Uterus (tissue), 4 donors: ENCODE measurements around the gene LBR. TPM values are rescaled to one million over a fixed set of nuclear protein-coding genes. Genes with fewer than 3 reads are reported as not detected.

Source experiments
- DNase-seq, 2 donors: peaks; one replicate each; pipeline ENCODE4 v3.0.0-alpha.2; 2019 to 2020
- H3K27ac ChIP-seq, 2 donors: fragments of 200-600 bp; sonication (generic); 1 replicate in 1 of 2; 2 replicates in 1 of 2; pipeline ENCODE4 v1.5.1; 2016 to 2018
- H3K27me3 ChIP-seq, 2 donors: fragments of 200-600 bp; sonication (generic); one replicate each; pipeline ENCODE4 v1.5.1; 2018 to 2019; ENCODE audit warnings: control low read depth in 1 of 2
- H3K36me3 ChIP-seq, 2 donors: fragments of 200-600 bp; sonication (generic); one replicate each; pipeline ENCODE4 v1.5.1; 2019; ENCODE audit warnings: control low read depth in 1 of 2
- H3K4me1 ChIP-seq, 2 donors: fragments of 200-600 bp; sonication (generic); one replicate each; pipeline ENCODE4 v1.5.1; 2018 to 2019; ENCODE audit warnings: control low read depth in 1 of 2
- H3K4me3 ChIP-seq, 2 donors: fragments of 200-600 bp; sonication (generic); 1 replicate in 1 of 2; 2 replicates in 1 of 2; pipeline ENCODE4 v1.5.1; 2018 to 2019; ENCODE audit warnings: mild to moderate bottlenecking in 1 of 2
- H3K9me3 ChIP-seq, 2 donors: fragments of 200-600 bp; sonication (generic); one replicate each; pipeline ENCODE4 v1.5.1; 2019; ENCODE audit warnings: control low read depth in 1 of 2
- CTCF ChIP-seq, 4 experiments: fragments of 200-600 bp in 2 of 4; fragments of 450-650 bp in 2 of 4; sonication (generic) in 2 of 4; IDR thresholded peaks; one replicate each; pipeline ENCODE4 v1.5.1; 2016 to 2019; ENCODE audit warnings: antibody characterized with exemption in 4 of 4, mild to moderate bottlenecking in 2 of 4, moderate library complexity in 1 of 4
- POLR2A ChIP-seq, 2 donors: fragments of 450-650 bp; IDR thresholded peaks; one replicate each; pipeline ENCODE4 v1.6.1; 2016; ENCODE audit warnings: antibody characterized with exemption in 2 of 2, mild to moderate bottlenecking in 1 of 2, moderate library complexity in 1 of 2
- intact Hi-C: fragments of 100-400 bp; cut with DNase I; formaldehyde crosslinking; loops from one replicate; pipeline ENCODE4 v1.15.1; 2023; ENCODE audit warnings: low total_unique reads
- total RNA-seq, 4 donors: library from RNA; depleted of rRNA in 3 of 4; stranded (reverse); fragments of >200 nt in 3 of 4; gene quantifications; one replicate each; pipeline versions ENCODE4 v1.1.0 to v1.2.4, GENCODE V29; 2014 to 2023
- donor health status: DM: yes; HTN: yes; CAD: no.

Gene LBR
- total RNA-seq, 4 donors from 2014 or later: 55.1 to 178 (median 92.6) TPM

DNA sequence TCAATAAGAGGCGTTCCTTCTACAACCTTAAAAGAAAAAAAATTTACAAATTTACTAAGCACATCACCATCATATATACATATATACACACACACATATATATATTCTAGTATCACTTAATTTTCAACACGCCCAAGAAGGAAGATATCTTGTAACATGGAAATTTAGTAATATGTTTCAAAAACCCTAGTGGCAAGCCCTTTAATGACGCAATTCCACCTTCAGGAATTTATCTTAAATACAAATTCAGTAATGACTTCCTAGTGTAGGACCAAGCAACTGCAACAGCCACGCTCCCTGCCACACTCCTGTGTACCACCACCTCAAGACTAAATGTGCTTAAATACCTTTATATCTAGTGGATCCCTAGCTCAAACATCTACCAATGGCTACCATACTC lies 12.5 kb downstream of the LBR start:
- no peaks in the 10 kb centered on the region for H3K36me3 ChIP-seq
- intact Hi-C loops: no loop called here
- TF ChIP-seq POLR2A (IDR thresholded peaks at IDR 0.05): no peak
- TF ChIP-seq CTCF (IDR thresholded peaks at IDR 0.05): no peak

GRCh38 chr1:225413708-225414375 lies 14.0 kb downstream of the LBR start:
- no peaks in the 10 kb centered on the region for H3K27me3 ChIP-seq
- H3K36me3 ChIP-seq: no peaks in the 10 kb centered on the region
- H3K4me3 ChIP-seq: no peak overlapping the region
- no peak overlapping the region for H3K27ac ChIP-seq
- no peak for TF ChIP-seq CTCF (IDR thresholded peaks at IDR 0.05)
- no peak for TF ChIP-seq POLR2A (IDR thresholded peaks at IDR 0.05)
- DNase-seq: no peak
- intact Hi-C loops: no loop called here
- no peaks in the 10 kb centered on the region for H3K4me1 ChIP-seq
- H3K9me3 ChIP-seq: no peaks in the 10 kb centered on the region

More for the DNA sequence above, 12.5 kb downstream of the LBR start:
- H3K4me1 ChIP-seq: no peaks in the 10 kb centered on the region
- DNase-seq: no peak
- H3K27me3 ChIP-seq: no peaks in the 10 kb centered on the region
- H3K4me3 ChIP-seq: no peak overlapping the region
- H3K27ac ChIP-seq: no peak overlapping the region
- H3K9me3 ChIP-seq: no peaks in the 10 kb centered on the region

GRCh38 chr1:225412803-225413351 lies 15.0 kb downstream of the LBR start:
- TF ChIP-seq CTCF (IDR thresholded peaks at IDR 0.05) (no peak), POLR2A (IDR thresholded peaks at IDR 0.05) (no peak)

GRCh38 chr1:225412321-225412720 lies 15.5 kb downstream of the LBR start:
- no peak for TF ChIP-seq CTCF (IDR thresholded peaks at IDR 0.05)
- no peak for TF ChIP-seq POLR2A (IDR thresholded peaks at IDR 0.05)
- Histone ChIP-seq H3K36me3 (no peaks in the 10 kb centered on the region), H3K4me1 (no peaks in the 10 kb centered on the region), H3K9me3 (no peaks in the 10 kb centered on the region), H3K4me3 (no peak overlapping the region), H3K27ac (no peak overlapping the region), H3K27me3 (no peaks in the 10 kb centered on the region)
- intact Hi-C loops: no loop called here
- DNase-seq: no peak

More at GRCh38 chr1:225412803-225413351, 15.0 kb downstream of the LBR start:
- intact Hi-C loops: no loop called here
- DNase-seq: no peak
- Histone ChIP-seq H3K27ac (no peak overlapping the region), H3K36me3 (no peaks in the 10 kb centered on the region), H3K27me3 (no peaks in the 10 kb centered on the region), H3K4me1 (no peaks in the 10 kb centered on the region), H3K9me3 (no peaks in the 10 kb centered on the region), H3K4me3 (no peak overlapping the region)

DNA sequence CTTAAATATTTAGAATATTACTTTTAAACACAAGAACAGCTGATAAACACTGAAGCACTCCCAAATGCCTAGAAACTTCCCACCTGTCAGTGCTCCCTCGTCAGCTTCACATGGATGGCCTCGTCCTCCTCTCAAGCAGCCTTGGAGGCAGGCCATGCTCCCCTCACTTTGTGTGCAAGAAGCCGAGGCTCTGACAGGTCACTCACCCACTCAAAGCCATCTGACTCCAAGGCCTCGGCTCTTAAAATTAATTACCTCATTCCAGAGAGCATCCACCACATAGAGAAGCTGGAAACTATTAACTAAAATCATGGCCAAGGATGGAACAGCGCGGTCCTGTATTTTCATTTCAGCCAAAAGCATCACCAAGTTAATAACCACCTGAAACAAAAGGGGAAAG lies 17.8 kb downstream of the LBR start:
- TF ChIP-seq POLR2A (IDR thresholded peaks at IDR 0.05) (no peak), CTCF (IDR thresholded peaks at IDR 0.05) (no peak)
- intact Hi-C loops: no loop called here
- Histone ChIP-seq H3K36me3 (no peaks in the 10 kb centered on the region), H3K27me3 (no peaks in the 10 kb centered on the region), H3K4me1 (no peaks in the 10 kb centered on the region), H3K4me3 (no peak overlapping the region), H3K9me3 (no peaks in the 10 kb centered on the region), H3K27ac (no peak overlapping the region)
- no peak for DNase-seq
